HS-5 (cell line): ENCODE data around the gene SPOCK3.
"Not testable (repeated sequence)": the region's sequence is repeated elsewhere in the genome, so short reads cannot be mapped to it uniquely, and the experiment has no call there.

Experiments used
- DNase-seq: peaks from one replicate; pipeline ENCODE4 v3.0.0-alpha.2; 2012; ENCODE audit warnings: low read depth

Gene SPOCK3

GRCh38 chr4:167234316-167234881 lies at the start of gene SPOCK3:
Gene SPOCK3, minus strand, starts transcription at chr4:167234494.
- no peak for DNase-seq

GRCh38 chr4:167282171-167282864 lies 48.0 kb upstream of the SPOCK3 start:
- DNase-seq, result no peak

DNA sequence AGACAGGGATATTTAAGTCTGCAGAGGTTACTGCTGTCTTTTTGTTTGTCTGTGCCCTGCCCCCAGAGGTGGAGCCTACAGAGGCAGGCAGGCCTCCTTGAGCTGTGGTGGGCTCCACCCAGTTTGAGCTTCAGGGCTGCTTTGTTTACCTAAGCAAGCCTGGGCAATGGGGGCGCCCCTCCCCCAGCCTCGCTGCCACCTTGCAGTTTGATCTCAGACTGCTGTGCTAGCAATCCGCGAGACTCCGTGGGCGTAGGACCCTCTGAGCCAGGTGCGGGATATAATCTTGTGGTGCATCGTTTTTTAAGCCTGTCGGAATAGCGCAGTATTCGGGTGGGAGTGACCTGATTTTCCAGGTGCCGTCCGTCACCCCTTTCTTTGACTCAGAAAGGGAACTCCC lies 47.3 kb upstream of the SPOCK3 start:
- not testable (repeated sequence) for DNase-seq

GRCh38 chr4:167274351-167274750 lies 40.1 kb upstream of the SPOCK3 start:
- DNase-seq, result no peak

DNA sequence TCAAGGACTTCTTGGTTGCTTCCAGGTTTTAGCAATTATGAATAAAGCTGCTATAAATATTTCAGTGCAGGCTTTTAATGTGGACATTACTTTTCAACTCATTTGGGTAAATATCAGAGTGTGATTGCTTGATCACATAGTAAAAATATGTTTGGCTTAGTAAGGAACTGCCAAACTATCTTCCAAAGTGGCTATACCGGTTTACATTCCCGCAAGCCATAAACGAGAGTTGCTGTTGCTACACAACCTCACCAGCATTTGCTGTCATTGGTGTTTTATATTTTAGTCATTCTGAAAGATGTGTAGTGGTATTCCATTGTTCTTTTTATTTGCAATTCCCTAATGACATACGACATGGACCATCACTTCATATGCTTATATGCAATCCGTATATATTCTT lies 30.9 kb upstream of the SPOCK3 start:
- no peak for DNase-seq

DNA sequence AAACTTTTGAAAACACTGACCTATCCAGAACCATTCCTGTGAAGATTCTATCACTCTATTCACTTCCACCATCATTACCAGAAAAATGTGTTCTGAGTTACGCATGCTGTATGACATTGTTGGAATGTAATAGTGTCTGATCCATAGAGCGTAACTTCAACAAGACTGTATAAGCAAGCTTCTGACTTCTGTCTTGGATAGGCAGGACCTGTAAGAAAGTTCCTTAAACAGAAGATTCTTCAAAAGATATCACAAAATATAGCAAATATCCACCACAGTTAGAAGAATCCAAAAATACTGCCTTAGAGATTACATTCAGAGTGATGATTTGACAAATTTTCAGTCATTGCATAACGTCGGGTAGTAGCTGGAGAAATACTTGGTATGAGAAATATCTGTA lies 14.0 kb upstream of the SPOCK3 start:
- no peak for DNase-seq

DNA sequence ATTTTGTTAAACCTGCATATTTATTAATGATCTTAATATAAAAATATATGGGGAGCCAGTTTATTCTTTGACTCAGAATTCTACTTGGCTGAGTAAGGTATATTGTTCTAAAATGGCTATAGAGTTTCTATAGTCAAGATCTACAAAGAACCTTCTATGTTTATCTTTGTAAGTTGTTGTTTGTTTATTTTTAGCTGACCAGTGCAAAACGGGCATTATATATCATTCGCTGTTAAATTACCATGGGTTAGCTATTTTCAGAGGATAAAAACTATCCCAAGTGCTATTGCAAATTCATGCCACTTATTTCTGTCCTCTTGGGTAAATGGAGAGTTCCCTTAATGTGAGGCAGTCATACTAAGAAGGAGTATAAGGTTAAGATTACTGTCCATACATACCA lies 5.3 kb upstream of the SPOCK3 start:
- no peak for DNase-seq

GRCh38 chr4:167238226-167238625 lies 3.9 kb upstream of the SPOCK3 start:
- no peak for DNase-seq

DNA sequence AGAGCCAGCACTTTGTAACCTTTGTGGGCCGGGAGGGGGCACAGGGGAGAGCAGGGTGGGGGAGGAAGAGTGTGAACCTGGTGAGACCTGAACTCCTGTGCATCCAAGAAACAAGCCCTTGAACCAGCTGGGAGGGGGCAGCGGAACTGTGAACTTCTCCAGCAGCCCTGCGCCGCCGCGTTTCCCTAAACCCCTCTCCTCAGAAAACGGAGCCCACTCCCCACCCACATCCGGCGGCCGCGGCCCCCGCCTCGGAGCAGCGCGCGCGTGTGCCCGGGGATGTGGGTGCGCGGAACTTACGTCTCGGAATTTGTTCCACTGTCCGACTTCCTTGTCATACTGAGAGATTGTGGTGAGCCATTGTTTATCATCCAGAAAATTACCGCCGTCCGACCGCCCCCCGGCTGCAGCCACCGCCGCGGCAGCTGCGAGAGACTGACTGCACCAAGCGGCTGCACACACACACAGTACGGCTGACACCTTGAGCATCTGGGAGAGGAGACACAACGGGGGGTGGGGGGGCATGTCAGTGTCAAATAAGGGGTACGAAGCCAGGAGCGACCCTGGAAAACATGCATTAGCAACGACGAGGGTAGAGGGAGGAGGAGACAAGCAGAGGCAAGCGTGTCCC lies 494 bp downstream of the SPOCK3 start:
- no peak for DNase-seq

- no peak for DNase-seq
Observed at GRCh38 chr4:167232805-167233684, 1.2 kb downstream of the SPOCK3 start.

DNA sequence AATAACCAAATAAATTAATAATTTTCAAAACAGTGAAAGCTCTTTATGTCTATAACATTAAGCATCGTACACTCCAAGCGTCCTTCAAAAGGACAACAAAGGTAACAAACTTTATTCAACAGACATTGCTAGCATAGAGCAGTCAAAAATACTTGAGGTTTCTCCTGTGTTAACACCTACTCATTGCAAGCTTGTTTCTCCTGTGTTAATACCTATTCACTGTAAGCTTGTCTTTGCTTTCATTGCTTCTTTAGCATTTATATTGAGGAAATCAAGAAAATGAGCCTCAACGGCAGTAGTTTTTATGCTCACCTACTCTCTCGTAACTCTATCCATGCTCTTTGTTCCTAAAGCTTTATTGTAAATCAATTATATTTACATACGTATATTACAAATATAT lies 3.5 kb downstream of the SPOCK3 start:
- DNase-seq, result no peak

DNA sequence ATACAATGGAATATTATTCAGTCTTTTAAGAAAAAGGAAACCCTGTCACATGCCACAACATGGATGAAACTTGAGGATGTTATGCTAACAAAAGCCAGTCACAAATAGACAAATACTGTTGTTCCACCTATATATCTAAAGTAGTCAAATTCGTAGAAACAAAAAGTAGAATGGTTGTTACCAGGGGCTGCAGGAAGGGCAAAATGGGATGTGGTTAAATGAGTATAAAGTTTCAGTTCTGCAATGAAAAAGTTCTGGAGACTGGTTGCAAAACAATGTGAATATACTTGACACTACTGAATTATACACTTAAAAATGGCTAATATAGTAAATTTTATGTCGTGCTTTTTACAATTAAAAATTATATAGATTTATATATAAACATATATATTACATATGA lies 12.2 kb downstream of the SPOCK3 start:
- no peak for DNase-seq

- no peak for DNase-seq
Observed at GRCh38 chr4:167221084-167221483, 13.2 kb downstream of the SPOCK3 start.

GRCh38 chr4:167218022-167218608 lies 16.2 kb downstream of the SPOCK3 start:
- no peak for DNase-seq

- no peak for DNase-seq
Observed at GRCh38 chr4:167216783-167217182, 17.5 kb downstream of the SPOCK3 start.

- no peak for DNase-seq
Observed at GRCh38 chr4:167210166-167210565, 24.1 kb downstream of the SPOCK3 start.

DNA sequence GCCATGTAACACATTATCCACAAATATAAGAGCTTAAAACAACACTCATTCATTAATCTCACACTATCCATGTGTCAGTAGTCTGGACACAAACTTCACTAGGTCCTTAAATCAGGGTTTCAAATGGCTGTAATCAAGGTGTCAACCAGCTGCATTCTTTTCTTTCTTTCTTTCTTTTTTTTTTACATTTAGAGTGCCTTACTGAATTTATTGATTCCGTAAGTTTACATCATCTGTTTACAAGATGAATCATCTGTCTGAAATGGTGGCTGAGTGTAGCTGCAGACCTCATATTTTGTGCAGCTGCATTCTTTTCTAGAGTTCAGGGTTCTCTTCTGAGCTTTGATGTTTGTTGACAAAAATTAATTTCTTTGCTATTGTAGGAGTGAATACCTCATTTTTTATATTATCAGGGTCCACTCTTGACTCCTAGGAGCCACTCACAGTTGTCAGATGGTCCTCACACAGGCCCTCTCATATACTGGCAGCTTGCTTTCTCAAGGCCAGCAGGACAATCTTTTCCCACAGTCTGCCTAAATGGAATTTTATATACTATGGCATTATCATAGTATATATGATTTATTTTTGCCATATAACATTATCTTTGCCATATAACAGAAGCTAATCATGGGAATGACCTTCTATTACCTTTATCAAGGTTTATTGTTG lies 37.8 kb downstream of the SPOCK3 start:
- peak; percentile 20 for DNase-seq

DNA sequence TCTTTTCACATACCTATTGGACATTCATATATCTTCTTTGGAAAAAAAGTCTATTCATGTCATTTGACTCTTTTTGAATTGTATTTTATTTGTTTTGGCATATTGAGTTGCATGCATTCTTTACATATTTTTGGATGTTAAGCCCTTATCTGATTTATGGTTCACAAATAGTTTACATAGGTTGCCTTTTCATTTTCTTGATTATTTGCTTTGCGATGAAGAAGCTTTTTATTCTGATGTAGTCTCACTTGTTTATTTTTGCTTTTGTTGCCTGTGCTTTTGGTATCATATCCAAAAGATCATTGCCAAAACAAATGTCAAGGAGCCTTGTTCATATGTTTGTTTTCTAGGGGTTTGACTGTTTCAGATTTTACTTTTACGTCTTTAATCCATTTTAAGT lies 43.9 kb downstream of the SPOCK3 start:
- no peak for DNase-seq

DNA sequence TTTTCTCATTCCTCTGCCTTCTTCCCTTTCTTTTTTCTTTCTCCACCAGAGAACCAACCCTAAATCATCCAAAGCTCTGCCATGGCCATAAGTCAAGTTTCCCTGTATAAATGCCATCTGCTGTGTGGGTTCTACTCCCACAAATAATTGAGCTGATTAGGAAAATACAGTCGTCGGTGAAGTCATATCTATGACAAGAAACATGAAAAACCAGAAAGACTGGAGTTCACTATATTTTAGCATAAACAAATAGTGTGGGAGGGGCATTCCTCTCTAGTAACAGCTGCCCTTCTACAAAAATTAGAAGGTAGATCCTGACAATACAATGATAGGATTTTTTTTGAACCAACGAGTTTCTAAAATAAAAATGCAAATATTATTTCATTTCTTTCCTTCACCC lies 48.8 kb downstream of the SPOCK3 start:
- no peak for DNase-seq

- no peak for DNase-seq
Observed at GRCh38 chr4:167183036-167183435, 51.3 kb downstream of the SPOCK3 start.

DNA sequence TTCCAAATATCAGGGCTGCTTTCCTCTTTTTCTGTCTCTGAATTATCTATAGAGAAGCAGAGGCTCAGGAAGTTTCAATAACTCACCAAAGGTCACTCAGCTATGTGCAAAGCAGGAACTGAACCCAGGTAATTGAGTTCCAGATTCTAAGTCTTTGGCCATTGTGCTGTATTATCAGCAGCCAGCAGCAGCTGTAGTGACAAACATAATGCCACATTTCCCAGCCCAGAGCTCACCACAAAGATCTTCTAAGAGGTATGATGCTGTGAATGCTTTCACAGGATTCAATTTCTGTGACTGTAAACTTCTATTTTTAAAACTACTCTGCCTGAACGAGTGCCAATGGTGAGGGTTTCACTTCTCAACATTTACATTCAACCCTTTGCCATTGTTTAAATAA lies 56.4 kb downstream of the SPOCK3 start:
- no peak for DNase-seq
